ENCODE results near the gene SETD2.

Gene SETD2

GRCh38 chr3:47000922-47001730 is 162.8 kb downstream of the SETD2 start:
- no peak for TF ChIP-seq CTCF (IDR thresholded peaks at IDR 0.05; ENCODE audit: insufficient read depth, missing control alignments)
- DNase-seq (ENCODE audit: insufficient read length, low spot score) (peak; percentile 13), FAIRE-seq (no peak)

- FAIRE-seq (no peak), DNase-seq (ENCODE audit: insufficient read length, low spot score) (no peak)
- no peak for TF ChIP-seq CTCF (IDR thresholded peaks at IDR 0.05; ENCODE audit: insufficient read depth, missing control alignments)
Measured at GRCh38 chr3:47000198-47000815, 163.6 kb downstream of the SETD2 start.

GRCh38 chr3:46999516-47000197 is 164.3 kb downstream of the SETD2 start:
- FAIRE-seq (no peak), DNase-seq (ENCODE audit: insufficient read length, low spot score) (no peak)
- no peak for TF ChIP-seq CTCF (IDR thresholded peaks at IDR 0.05; ENCODE audit: insufficient read depth, missing control alignments)

GRCh38 chr3:46998852-46999515 is 164.9 kb downstream of the SETD2 start:
- no peak for DNase-seq (ENCODE audit: insufficient read length, low spot score)
- TF ChIP-seq CTCF (IDR thresholded peaks at IDR 0.05; ENCODE audit: insufficient read depth, missing control alignments) = no peak
- FAIRE-seq = no peak

- TF ChIP-seq CTCF (IDR thresholded peaks at IDR 0.05; ENCODE audit: insufficient read depth, missing control alignments) = peak; percentile 65
- peak; percentile 91 for DNase-seq (ENCODE audit: insufficient read length, low spot score)
- no peak for FAIRE-seq
Measured at GRCh38 chr3:46998121-46998851, 165.6 kb downstream of the SETD2 start.

- FAIRE-seq (no peak), DNase-seq (ENCODE audit: insufficient read length, low spot score) (no peak)
- no peak for TF ChIP-seq CTCF (IDR thresholded peaks at IDR 0.05; ENCODE audit: insufficient read depth, missing control alignments)
Measured at GRCh38 chr3:46997453-46998091, 166.3 kb downstream of the SETD2 start.

Measured in D721Med (cell line).